GM12878 (cell line): ENCODE data around the gene MARK4. TPM values are rescaled to one million over a fixed set of nuclear protein-coding genes. Genes with fewer than 3 reads are reported as not detected.
"Not testable (repeated sequence)": the region's sequence is repeated elsewhere in the genome, so short reads cannot be mapped to it uniquely, and the experiment has no call there.

Experiments used
- ATAC-seq: fragments of 200-7000 bp; cut with Tn5 transposase; 3 replicates; pipeline ENCODE4 v1.9.1; 2020; ENCODE audit warnings: mild to moderate bottlenecking, moderate library complexity
- BruUV-seq: library from RNA; stranded (reverse); fragments of 400-500 nt; replicated peaks from 2 replicates; lab custom pipeline; 2021; lab: Mats Ljungman, UMichigan
- CTCF ChIA-PET: fragments of 300-600 bp; sonication (Branson Sonifier 250); formaldehyde crosslinking; extraction: SDS; loops from one replicate; lab custom pipeline; 2021; ENCODE audit warnings: inconsistent platforms; lab: Yijun Ruan, JAX
- POLR2A ChIA-PET: fragments of 350-600 bp; formaldehyde crosslinking; extraction: SDS; loops from one replicate; lab custom pipeline; 2021; ENCODE audit warnings: inconsistent platforms; lab: Charles Lee
- RAD21 ChIA-PET: fragments of 300-600 bp; sonication (Branson Sonifier 250); formaldehyde crosslinking; loops from one replicate; lab custom pipeline; 2023; ENCODE audit warnings: antibody characterized with exemption; ENCODE audit not compliant: unreplicated experiment; lab: Charles Lee
- SMC1A ChIA-PET: fragments of 300-600 bp; sonication (Branson Sonifier 250); formaldehyde crosslinking; loops from one replicate; lab custom pipeline; 2023; ENCODE audit not compliant: unreplicated experiment, uncharacterized antibody; lab: Charles Lee
- DNase-seq: peaks from one replicate; pipeline ENCODE4 v3.0.0-alpha.2; 2011; ENCODE audit warnings: low read depth, low spot score
- FAIRE-seq: peaks from 3 replicates; lab custom pipeline; 2011; peaks lifted over from hg19 to GRCh38; lab: Jason Lieb, UNC
- H2AFZ ChIP-seq: 2 replicates; pipeline ENCODE4 v1.6.0; 2011; ENCODE audit warnings: low read depth, low read length, control low read depth; ENCODE audit not compliant: control insufficient read depth
- H3K27ac ChIP-seq: 2 replicates; pipeline ENCODE4 v1.5.1; 2011; ENCODE audit warnings: control low read depth; ENCODE audit not compliant: control insufficient read depth, insufficient read depth
- H3K27me3 ChIP-seq, 2 experiments: replicated peaks in 1 of 2; 2 replicates each; pipeline versions ENCODE4 v1.6.0 to v1.6.1; 2011; ENCODE audit warnings: low read length in 1 of 2; ENCODE audit not compliant: control insufficient read depth in 2 of 2, insufficient read depth in 2 of 2
- H3K36me3 ChIP-seq, 2 experiments: 2 replicates each; pipeline ENCODE4 v1.5.1; 2011; ENCODE audit warnings: low read length in 1 of 2; ENCODE audit not compliant: control insufficient read depth in 2 of 2, insufficient read depth in 2 of 2
- H3K4me1 ChIP-seq: 2 replicates; pipeline ENCODE4 v1.6.1; 2011; ENCODE audit warnings: mild to moderate bottlenecking, low read length, moderate library complexity, mixed read lengths; ENCODE audit not compliant: control insufficient read depth, insufficient read depth
- H3K4me2 ChIP-seq: 2 replicates; pipeline ENCODE4 v1.6.0; 2011; ENCODE audit warnings: control low read depth; ENCODE audit not compliant: control insufficient read depth, insufficient read depth
- H3K4me3 ChIP-seq: fragments of 200-600 bp; sonication (generic); 2 replicates; pipeline ENCODE4 v1.5.1; 2016
- H3K79me2 ChIP-seq: 2 replicates; pipeline ENCODE4 v1.6.0; 2011; ENCODE audit warnings: low read length; ENCODE audit not compliant: control insufficient read depth, insufficient read depth
- H3K9ac ChIP-seq: 2 replicates; pipeline ENCODE4 v1.8.0; 2011; ENCODE audit warnings: low read length, control low read depth, mixed read lengths; ENCODE audit not compliant: control insufficient read depth, insufficient read depth
- H3K9me3 ChIP-seq: replicated peaks from 3 replicates; pipeline ENCODE4 v1.5.1; 2011; ENCODE audit warnings: mild to moderate bottlenecking, low read length; ENCODE audit not compliant: control insufficient read depth, insufficient read depth
- H4K20me1 ChIP-seq: 2 replicates; pipeline ENCODE4 v1.6.0; 2011; ENCODE audit not compliant: control insufficient read depth, insufficient read depth
- BMI1 ChIP-seq: fragments of 450-650 bp; IDR thresholded peaks from 2 replicates; pipeline ENCODE4 v1.6.1; 2016; ENCODE audit warnings: mild to moderate bottlenecking, moderate library complexity, borderline replicate concordance
- CBX3 ChIP-seq: fragments of 200-600 bp; sonication (generic); IDR thresholded peaks from 2 replicates; pipeline ENCODE4 v1.6.1; 2016; ENCODE audit warnings: low read depth, borderline replicate concordance
- ZNF592 ChIP-seq: fragments of 450-650 bp; IDR thresholded peaks from 2 replicates; pipeline ENCODE4 v1.6.1; 2017; ENCODE audit warnings: mild to moderate bottlenecking, moderate library complexity
- ZZZ3 ChIP-seq: IDR thresholded peaks from 2 replicates; pipeline ENCODE4 v1.6.1; 2011; ENCODE audit warnings: low read depth; ENCODE audit not compliant: control insufficient read depth, insufficient read length
- WGBS: methylation state at CpG from one replicate; pipeline ENCODE4 v1.1.6; 2016; ENCODE audit warnings: low lambda C conversion rate; ENCODE audit not compliant: insufficient replicate concordance, insufficient coverage; ENCODE audit errors: missing lambda C conversion rate; 5-methylcytosine and 5-hydroxymethylcytosine counted together
- in situ Hi-C: fragments of 300-500 bp; cut with MboI; formaldehyde crosslinking; loops from 9 replicates; pipeline ENCODE4 v1.14.3; 2018; ENCODE audit warnings: mixed read lengths
- intact Hi-C: fragments of 100-400 bp; cut with micrococcal nuclease; formaldehyde crosslinking; loops from one replicate; pipeline ENCODE4 v1.14.2; 2022; ENCODE audit not compliant: unreplicated experiment
- polyA plus RNA-seq, 11 experiments: library from polyadenylated mRNA; depleted of rRNA in 4 of 11; unstranded in 6 of 11; stranded (reverse) in 5 of 11; fragments of >200 nt; fragmentation: Nextera tagmentation in 4 of 11; fragmentation: Illumina TruSeq in 1 of 11; extraction: Ambion mirVana in 4 of 11; extraction: Trizol in 1 of 11; gene quantifications; 1 replicate in 1 of 11; 2 replicates in 10 of 11; pipeline versions ENCODE4 v1.2.1 to v1.2.3, GENCODE V29; 2011 to 2016; ENCODE audit warnings: inconsistent platforms in 2 of 11, missing spikeins in 2 of 11, low read depth in 1 of 11
- total RNA-seq, 4 experiments: library from RNA; depleted of rRNA in 3 of 4; stranded (reverse); fragments of >200 nt in 3 of 4; fragmentation: Illumina TruSeq in 1 of 4; extraction: Trizol in 1 of 4; gene quantifications; 2 replicates each; pipeline versions ENCODE4 v1.2.1 to v1.2.3, GENCODE V29; 2013 to 2021
- TF ChIP-seq, protein P1 (sequence below): fragments of 150-350 bp; IDR thresholded peaks from 2 replicates; pipeline ENCODE4 v1.6.1; 2016; ENCODE audit warnings: low read depth, low read length

The MARK4 gene
- total and polyA plus RNA-seq, 10 of the 15 experiments (the other 5 are each of a cell fraction or from before 2014, with no cell fraction given), result 0.66 to 24.3 (median 5.1) TPM

GRCh38 chr19:45334881-45335280 is 83.8 kb downstream of the MARK4 start:
- SMC1A ChIA-PET, ATAC-seq, H3K36me3 ChIP-seq, H3K4me1 ChIP-seq, FAIRE-seq, H3K27me3 ChIP-seq, H3K9ac ChIP-seq, H3K9me3 ChIP-seq, RAD21 ChIA-PET, H2AFZ ChIP-seq, H3K4me2 ChIP-seq, H3K4me3 ChIP-seq, H4K20me1 ChIP-seq, BruUV-seq, H3K27ac ChIP-seq, H3K79me2 ChIP-seq, DNase-seq: not testable (repeated sequence)
- intact Hi-C loops (loop anchor here (5.0 to 10.0 kb wide), 5 partner anchors 83 to 428 kb away; partner anchors contain the start of genes APOE, MARK4 and PPP1R37), in situ Hi-C loops (loop anchor here (10.0 kb wide), 1 partner anchor 430 kb away; the partner anchor contains the start of gene APOE)
- WGBS, result 44% methylated on average over 4 of the region's 4 CpGs
- ChIA-PET POLR2A (interaction anchor here (0.7 to 1.4 kb wide), 2 partner anchors 156 to 320 kb away, joined by 6 to 7 read pairs; partner anchors contain the start of genes BLOC1S3 and TRAPPC6A), CTCF (interaction anchor here (0.6 to 1.0 kb wide), 2 partner anchors 186 to 243 kb away, joined by 3 to 4 read pairs; no protein-coding TSS in a partner anchor)

GRCh38 chr19:45336696-45337251 is 85.7 kb downstream of the MARK4 start:
- Histone ChIP-seq H3K79me2 (no peaks in the 10 kb centered on the region), H3K36me3 (no peaks in the 10 kb centered on the region), H3K4me3 (no peak overlapping the region), H3K27ac (no peak overlapping the region), H3K9me3 (no peaks in the 10 kb centered on the region), H3K4me1 (peaks cover 3% of the 10 kb centered on the region; the same call in 1 of the 2 replicates), H4K20me1 (no peaks in the 10 kb centered on the region), H3K9ac (no peak overlapping the region), H2AFZ (no peak overlapping the region), H3K4me2 (no peak overlapping the region), H3K27me3 (0 out of 4 replicates have a peak, but pooled peaks cover 0 to 1% of the 10 kb centered on the region in 2 experiments)
- intact Hi-C loops (loop anchor here (5.0 to 10.0 kb wide), 5 partner anchors 84 to 429 kb away; partner anchors contain the start of genes APOE, MARK4 and PPP1R37), in situ Hi-C loops (loop anchor here (10.0 kb wide), 1 partner anchor 432 kb away; the partner anchor contains the start of gene APOE)
- no TSS peak for BruUV-seq
- ChIA-PET CTCF (interaction anchor here (1.1 to 2.4 kb wide), 2 partner anchors 83 to 88 kb away, joined by 6 to 15 read pairs; no protein-coding TSS in a partner anchor), RAD21 (interaction anchor here (0.8 kb wide), 1 partner anchor 88 kb away, joined by 3 read pairs; no protein-coding TSS in a partner anchor), POLR2A (no interaction called here), SMC1A (no interaction called here)
- WGBS, result 63% methylated on average over 11 of the region's 11 CpGs
- ATAC-seq, result no peak
- FAIRE-seq, result no peak
- DNase-seq, result no peak
- TF ChIP-seq BMI1 (no peak), ZZZ3 (no peak), CBX3 (no peak), ZNF592 (no peak)
- TF ChIP-seq, protein P1, sequence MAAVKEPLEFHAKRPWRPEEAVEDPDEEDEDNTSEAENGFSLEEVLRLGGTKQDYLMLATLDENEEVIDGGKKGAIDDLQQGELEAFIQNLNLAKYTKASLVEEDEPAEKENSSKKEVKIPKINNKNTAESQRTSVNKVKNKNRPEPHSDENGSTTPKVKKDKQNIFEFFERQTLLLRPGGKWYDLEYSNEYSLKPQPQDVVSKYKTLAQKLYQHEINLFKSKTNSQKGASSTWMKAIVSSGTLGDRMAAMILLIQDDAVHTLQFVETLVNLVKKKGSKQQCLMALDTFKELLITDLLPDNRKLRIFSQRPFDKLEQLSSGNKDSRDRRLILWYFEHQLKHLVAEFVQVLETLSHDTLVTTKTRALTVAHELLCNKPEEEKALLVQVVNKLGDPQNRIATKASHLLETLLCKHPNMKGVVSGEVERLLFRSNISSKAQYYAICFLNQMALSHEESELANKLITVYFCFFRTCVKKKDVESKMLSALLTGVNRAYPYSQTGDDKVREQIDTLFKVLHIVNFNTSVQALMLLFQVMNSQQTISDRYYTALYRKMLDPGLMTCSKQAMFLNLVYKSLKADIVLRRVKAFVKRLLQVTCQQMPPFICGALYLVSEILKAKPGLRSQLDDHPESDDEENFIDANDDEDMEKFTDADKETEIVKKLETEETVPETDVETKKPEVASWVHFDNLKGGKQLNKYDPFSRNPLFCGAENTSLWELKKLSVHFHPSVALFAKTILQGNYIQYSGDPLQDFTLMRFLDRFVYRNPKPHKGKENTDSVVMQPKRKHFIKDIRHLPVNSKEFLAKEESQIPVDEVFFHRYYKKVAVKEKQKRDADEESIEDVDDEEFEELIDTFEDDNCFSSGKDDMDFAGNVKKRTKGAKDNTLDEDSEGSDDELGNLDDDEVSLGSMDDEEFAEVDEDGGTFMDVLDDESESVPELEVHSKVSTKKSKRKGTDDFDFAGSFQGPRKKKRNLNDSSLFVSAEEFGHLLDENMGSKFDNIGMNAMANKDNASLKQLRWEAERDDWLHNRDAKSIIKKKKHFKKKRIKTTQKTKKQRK, result no peak
